GM23338 (cell line): ENCODE measurements around the gene CAPZA1. TPM values are rescaled to one million over a fixed set of nuclear protein-coding genes. Genes with fewer than 3 reads are reported as not detected.
A peak's percentile ranks its signal among the peaks of the same experiment; 100 is the strongest.

Experiments
- ATAC-seq: fragments of 200-7000 bp; cut with Tn5 transposase; 3 replicates; pipeline ENCODE4 v1.9.1; 2020
- DNase-seq: peaks from one replicate; pipeline ENCODE4 v3.0.0-alpha.2; 2015; ENCODE audit warnings: low spot score
- H2AFZ ChIP-seq: fragments of 200-600 bp; sonication (generic); 2 replicates; pipeline ENCODE4 v1.8.0; 2016; ENCODE audit warnings: antibody characterized with exemption, mild to moderate bottlenecking, moderate library complexity
- H3F3A ChIP-seq: fragments of 200-600 bp; sonication (generic); replicated peaks from 2 replicates; pipeline ENCODE4 v1.8.0; 2017; ENCODE audit warnings: antibody characterized with exemption, mixed run types, low read depth
- H3K27ac ChIP-seq: fragments of 200-600 bp; sonication (generic); 2 replicates; pipeline ENCODE4 v1.6.1; 2016; ENCODE audit warnings: low read depth
- H3K27me3 ChIP-seq: fragments of 200-600 bp; sonication (generic); 2 replicates; pipeline ENCODE4 v1.8.0; 2016; ENCODE audit warnings: mild to moderate bottlenecking, mixed run types, moderate library complexity; ENCODE audit not compliant: insufficient read depth
- H3K36me3 ChIP-seq: fragments of 200-600 bp; sonication (generic); 2 replicates; pipeline ENCODE4 v1.8.0; 2016; ENCODE audit warnings: mild to moderate bottlenecking; ENCODE audit not compliant: insufficient read depth
- H3K4me1 ChIP-seq: fragments of 200-600 bp; sonication (generic); 2 replicates; pipeline ENCODE4 v1.8.0; 2016; ENCODE audit warnings: mild to moderate bottlenecking, moderate library complexity; ENCODE audit not compliant: insufficient read depth
- H3K4me2 ChIP-seq: fragments of 200-600 bp; sonication (generic); 2 replicates; pipeline ENCODE4 v1.7.1; 2017; ENCODE audit warnings: mixed run types
- H3K4me3 ChIP-seq: fragments of 200-600 bp; sonication (generic); 2 replicates; pipeline ENCODE4 v1.6.1; 2016; ENCODE audit warnings: mixed run types
- H3K79me2 ChIP-seq: fragments of 200-600 bp; sonication (generic); replicated peaks from 2 replicates; pipeline ENCODE4 v1.8.0; 2017; ENCODE audit warnings: mild to moderate bottlenecking; ENCODE audit not compliant: insufficient read depth
- H3K9me2 ChIP-seq: fragments of 200-600 bp; sonication (generic); 2 replicates; pipeline ENCODE4 v1.8.0; 2017; ENCODE audit not compliant: insufficient read depth
- H4K20me1 ChIP-seq: fragments of 200-600 bp; sonication (generic); replicated peaks from 2 replicates; pipeline ENCODE4 v1.8.0; 2017; ENCODE audit warnings: mild to moderate bottlenecking; ENCODE audit not compliant: insufficient read depth
- H3K27ac Mint-ChIP-seq: 2 replicates; pipeline ENCODE4 v1.8.0; 2020; ENCODE audit warnings: inconsistent platforms, mild to moderate bottlenecking, moderate library complexity, mixed read lengths
- H3K27me3 Mint-ChIP-seq: 3 replicates; pipeline ENCODE4 v1.8.0; 2022; ENCODE audit warnings: low read depth, mild to moderate bottlenecking, moderate library complexity, mixed read lengths, inconsistent platforms; ENCODE audit not compliant: insufficient read depth, poor library complexity
- H3K36me3 Mint-ChIP-seq: 3 replicates; pipeline ENCODE4 v1.8.0; 2021; ENCODE audit warnings: low read depth, mild to moderate bottlenecking, inconsistent platforms, moderate library complexity, mixed read lengths
- H3K4me1 Mint-ChIP-seq: 3 replicates; pipeline ENCODE4 v1.8.0; 2020; ENCODE audit warnings: mild to moderate bottlenecking, inconsistent platforms, mixed read lengths
- H3K4me3 Mint-ChIP-seq: 3 replicates; pipeline ENCODE4 v1.8.0; 2021; ENCODE audit warnings: moderate library complexity, mild to moderate bottlenecking, inconsistent platforms, mixed read lengths
- H3K9me3 Mint-ChIP-seq: 3 replicates; pipeline ENCODE4 v1.8.0; 2020; ENCODE audit warnings: moderate library complexity, mild to moderate bottlenecking, inconsistent platforms, mixed read lengths
- CREB1 ChIP-seq: fragments of 250-450 bp; sonication (Bioruptor Pico); IDR thresholded peaks from 2 replicates; pipeline ENCODE4 v1.5.0; 2020; ENCODE audit warnings: low read depth, mild to moderate bottlenecking, moderate library complexity
- EZH2 ChIP-seq: fragments of 200-600 bp; sonication (generic); IDR thresholded peaks from one replicate; pipeline ENCODE4 v1.8.0; 2017; ENCODE audit warnings: antibody characterized with exemption, mild to moderate bottlenecking, low read depth; ENCODE audit not compliant: unreplicated experiment
- ZNF331 ChIP-seq: fragments of 250-450 bp; sonication (Bioruptor Pico); IDR thresholded peaks from 2 replicates; pipeline ENCODE4 v1.5.0; 2020; ENCODE audit warnings: low read depth, mild to moderate bottlenecking, moderate library complexity
- polyA plus RNA-seq: library from polyadenylated mRNA; unstranded; fragments of >200 nt; fragmentation: Nextera tagmentation; extraction: Ambion mirVana; gene quantifications from 2 replicates; pipeline ENCODE4 v1.2.1, GENCODE V29; 2016
- total RNA-seq: library from RNA; depleted of rRNA; stranded (reverse); fragments of >200 nt; shearing (Covaris generic); gene quantifications from 2 replicates; pipeline ENCODE4 v1.2.3, GENCODE V29; 2014
- TF ChIP-seq, protein P1 (sequence below): IDR thresholded peaks from one replicate; pipeline ENCODE4 v1.6.1; 2018; ENCODE audit warnings: antibody characterized with exemption; ENCODE audit not compliant: unreplicated experiment
- TF ChIP-seq, protein P2 (sequence below), 2 experiments: fragments of 200-600 bp in 1 of 2; sonication (generic) in 1 of 2; conservative IDR thresholded peaks; 2 replicates each; pipeline versions ENCODE4 v1.5.1 to v1.6.1; 2016 to 2017; ENCODE audit warnings: antibody characterized with exemption in 2 of 2, low read depth in 2 of 2, mild to moderate bottlenecking in 2 of 2, moderate library complexity in 1 of 2

The CAPZA1 gene
- total and polyA plus RNA-seq, 2 experiments from 2014 or later: 147 to 182 TPM

DNA sequence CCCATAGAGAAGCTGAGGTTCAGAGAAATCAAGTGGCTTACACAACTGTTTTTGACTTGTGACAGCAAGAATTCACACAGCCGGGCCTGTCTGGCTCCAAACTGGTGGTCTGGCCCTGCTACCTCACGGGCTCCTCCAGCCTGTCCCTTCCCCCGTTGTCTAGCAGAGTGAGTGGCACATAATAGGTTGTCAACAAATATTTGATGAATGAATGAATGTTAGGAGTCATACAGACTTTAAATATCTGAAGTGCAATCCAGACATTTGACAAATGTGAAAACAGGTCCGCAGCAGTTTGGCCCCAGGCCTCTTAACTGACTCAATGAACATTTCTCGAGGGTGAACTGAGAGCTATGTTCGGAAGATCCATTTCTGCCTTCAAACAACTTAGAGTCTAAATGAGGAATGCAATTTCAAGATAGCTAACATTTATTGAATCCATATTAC, 88.4 kb downstream of the CAPZA1 start:
- no peak for ATAC-seq
- Histone ChIP-seq H3F3A (peaks cover 9% of the 10 kb centered on the region; the same call in 1 of the 2 replicates), H4K20me1 (peaks cover 11% of the 10 kb centered on the region; the same call in 1 of the 2 replicates), H3K4me1 (peaks cover 53% of the 10 kb centered on the region), H3K79me2 (peaks cover 10% of the 10 kb centered on the region; the same call in 1 of the 2 replicates), H3K4me3 (peak overlapping the region; percentile 92), H3K4me2 (peak overlapping the region; percentile 76), H3K9me2 (no peaks in the 10 kb centered on the region), H2AFZ (no peak overlapping the region), H3K27ac (no peak overlapping the region), H3K36me3 (peaks cover 2% of the 10 kb centered on the region; the same call in 1 of the 2 replicates), H3K27me3 (peaks cover 31% of the 10 kb centered on the region)
- Mint-ChIP-seq H3K4me3 (peak overlapping the region; percentile 74), H3K27ac (no peak overlapping the region), H3K9me3 (no peaks in the 10 kb centered on the region; the same call in 2 of the 3 replicates), H3K36me3 (peaks cover 14% of the 10 kb centered on the region), H3K27me3 (peaks cover 36% of the 10 kb centered on the region), H3K4me1 (peaks cover 64% of the 10 kb centered on the region)
- DNase-seq: no peak
- TF ChIP-seq, protein P1, sequence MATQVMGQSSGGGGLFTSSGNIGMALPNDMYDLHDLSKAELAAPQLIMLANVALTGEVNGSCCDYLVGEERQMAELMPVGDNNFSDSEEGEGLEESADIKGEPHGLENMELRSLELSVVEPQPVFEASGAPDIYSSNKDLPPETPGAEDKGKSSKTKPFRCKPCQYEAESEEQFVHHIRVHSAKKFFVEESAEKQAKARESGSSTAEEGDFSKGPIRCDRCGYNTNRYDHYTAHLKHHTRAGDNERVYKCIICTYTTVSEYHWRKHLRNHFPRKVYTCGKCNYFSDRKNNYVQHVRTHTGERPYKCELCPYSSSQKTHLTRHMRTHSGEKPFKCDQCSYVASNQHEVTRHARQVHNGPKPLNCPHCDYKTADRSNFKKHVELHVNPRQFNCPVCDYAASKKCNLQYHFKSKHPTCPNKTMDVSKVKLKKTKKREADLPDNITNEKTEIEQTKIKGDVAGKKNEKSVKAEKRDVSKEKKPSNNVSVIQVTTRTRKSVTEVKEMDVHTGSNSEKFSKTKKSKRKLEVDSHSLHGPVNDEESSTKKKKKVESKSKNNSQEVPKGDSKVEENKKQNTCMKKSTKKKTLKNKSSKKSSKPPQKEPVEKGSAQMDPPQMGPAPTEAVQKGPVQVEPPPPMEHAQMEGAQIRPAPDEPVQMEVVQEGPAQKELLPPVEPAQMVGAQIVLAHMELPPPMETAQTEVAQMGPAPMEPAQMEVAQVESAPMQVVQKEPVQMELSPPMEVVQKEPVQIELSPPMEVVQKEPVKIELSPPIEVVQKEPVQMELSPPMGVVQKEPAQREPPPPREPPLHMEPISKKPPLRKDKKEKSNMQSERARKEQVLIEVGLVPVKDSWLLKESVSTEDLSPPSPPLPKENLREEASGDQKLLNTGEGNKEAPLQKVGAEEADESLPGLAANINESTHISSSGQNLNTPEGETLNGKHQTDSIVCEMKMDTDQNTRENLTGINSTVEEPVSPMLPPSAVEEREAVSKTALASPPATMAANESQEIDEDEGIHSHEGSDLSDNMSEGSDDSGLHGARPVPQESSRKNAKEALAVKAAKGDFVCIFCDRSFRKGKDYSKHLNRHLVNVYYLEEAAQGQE: no peak
- TF ChIP-seq, protein P2, sequence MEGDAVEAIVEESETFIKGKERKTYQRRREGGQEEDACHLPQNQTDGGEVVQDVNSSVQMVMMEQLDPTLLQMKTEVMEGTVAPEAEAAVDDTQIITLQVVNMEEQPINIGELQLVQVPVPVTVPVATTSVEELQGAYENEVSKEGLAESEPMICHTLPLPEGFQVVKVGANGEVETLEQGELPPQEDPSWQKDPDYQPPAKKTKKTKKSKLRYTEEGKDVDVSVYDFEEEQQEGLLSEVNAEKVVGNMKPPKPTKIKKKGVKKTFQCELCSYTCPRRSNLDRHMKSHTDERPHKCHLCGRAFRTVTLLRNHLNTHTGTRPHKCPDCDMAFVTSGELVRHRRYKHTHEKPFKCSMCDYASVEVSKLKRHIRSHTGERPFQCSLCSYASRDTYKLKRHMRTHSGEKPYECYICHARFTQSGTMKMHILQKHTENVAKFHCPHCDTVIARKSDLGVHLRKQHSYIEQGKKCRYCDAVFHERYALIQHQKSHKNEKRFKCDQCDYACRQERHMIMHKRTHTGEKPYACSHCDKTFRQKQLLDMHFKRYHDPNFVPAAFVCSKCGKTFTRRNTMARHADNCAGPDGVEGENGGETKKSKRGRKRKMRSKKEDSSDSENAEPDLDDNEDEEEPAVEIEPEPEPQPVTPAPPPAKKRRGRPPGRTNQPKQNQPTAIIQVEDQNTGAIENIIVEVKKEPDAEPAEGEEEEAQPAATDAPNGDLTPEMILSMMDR (conservative IDR thresholded peaks at IDR 0.05; ENCODE audit: low read depth in 2 of 2): no peak

DNA sequence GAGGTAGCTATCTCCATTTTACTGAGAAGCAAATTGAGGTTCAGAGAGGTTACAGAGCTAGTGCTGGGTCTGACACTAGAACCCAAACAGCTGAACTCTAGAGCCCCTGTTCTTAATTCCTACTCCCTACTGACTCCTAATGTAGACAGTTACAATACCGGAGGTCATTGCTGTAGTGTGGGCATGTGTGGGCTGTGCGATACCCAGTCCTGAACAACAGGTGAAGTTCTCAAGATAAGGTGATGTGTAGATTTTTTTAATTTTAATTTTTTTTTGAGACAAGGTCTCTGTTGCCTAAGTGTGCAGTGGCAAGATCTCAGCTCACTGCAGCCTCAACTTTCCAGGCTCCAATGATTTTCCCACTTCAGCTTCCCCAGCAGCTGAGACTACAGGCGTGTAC, 88.9 kb downstream of the CAPZA1 start:
- no peak overlapping the region for H3K4me3 Mint-ChIP-seq
- Histone ChIP-seq H3K4me1 (peaks cover 52% of the 10 kb centered on the region), H3K27me3 (peaks cover 32% of the 10 kb centered on the region), H4K20me1 (peaks cover 11% of the 10 kb centered on the region; the same call in 1 of the 2 replicates), H3K79me2 (peaks cover 10% of the 10 kb centered on the region; the same call in 1 of the 2 replicates), H3K27ac (no peak overlapping the region), H3K4me3 (no peak overlapping the region), H2AFZ (no peak overlapping the region), H3F3A (peaks cover 13% of the 10 kb centered on the region), H3K36me3 (no peaks in the 10 kb centered on the region; the same call in 1 of the 2 replicates), H3K4me2 (no peak overlapping the region), H3K9me2 (no peaks in the 10 kb centered on the region)
- peaks cover 37% of the 10 kb centered on the region for H3K27me3 Mint-ChIP-seq
- H3K36me3 Mint-ChIP-seq: peaks cover 12% of the 10 kb centered on the region; the same call in 2 of the 3 replicates
- H3K9me3 Mint-ChIP-seq: no peaks in the 10 kb centered on the region; the same call in 2 of the 3 replicates
- ATAC-seq (no peak), DNase-seq (no peak)
- H3K27ac Mint-ChIP-seq: no peak overlapping the region
- H3K4me1 Mint-ChIP-seq: peaks cover 65% of the 10 kb centered on the region
- TF ChIP-seq, protein P2 (conservative IDR thresholded peaks at IDR 0.05; ENCODE audit: low read depth in 2 of 2): no peak
- TF ChIP-seq ZNF331 (CRISPR knock-in tag): no peak
- TF ChIP-seq, protein P1: no peak
- no peak for TF ChIP-seq EZH2
- TF ChIP-seq CREB1 (CRISPR knock-in tag): no peak
